Tibial nerve (tissue), 3 donors: ENCODE data around the gene WNK4.

ENCODE experiments used
- POLR2A ChIP-seq, 2 donors: fragments of 450-650 bp; IDR thresholded peaks; one replicate each; pipeline ENCODE4 v1.6.1; 2017; ENCODE audit warnings: antibody characterized with exemption in 2 of 2, mild to moderate bottlenecking in 2 of 2, moderate library complexity in 2 of 2
- TF ChIP-seq, protein P1 (sequence below), 5 experiments: fragments of 200-600 bp in 3 of 5; fragments of 450-650 bp in 2 of 5; sonication (generic) in 3 of 5; IDR thresholded peaks; one replicate each; pipeline ENCODE4 v1.5.1; 2016 to 2019; ENCODE audit warnings: antibody characterized with exemption in 5 of 5, mild to moderate bottlenecking in 3 of 5, moderate library complexity in 2 of 5

DNA sequence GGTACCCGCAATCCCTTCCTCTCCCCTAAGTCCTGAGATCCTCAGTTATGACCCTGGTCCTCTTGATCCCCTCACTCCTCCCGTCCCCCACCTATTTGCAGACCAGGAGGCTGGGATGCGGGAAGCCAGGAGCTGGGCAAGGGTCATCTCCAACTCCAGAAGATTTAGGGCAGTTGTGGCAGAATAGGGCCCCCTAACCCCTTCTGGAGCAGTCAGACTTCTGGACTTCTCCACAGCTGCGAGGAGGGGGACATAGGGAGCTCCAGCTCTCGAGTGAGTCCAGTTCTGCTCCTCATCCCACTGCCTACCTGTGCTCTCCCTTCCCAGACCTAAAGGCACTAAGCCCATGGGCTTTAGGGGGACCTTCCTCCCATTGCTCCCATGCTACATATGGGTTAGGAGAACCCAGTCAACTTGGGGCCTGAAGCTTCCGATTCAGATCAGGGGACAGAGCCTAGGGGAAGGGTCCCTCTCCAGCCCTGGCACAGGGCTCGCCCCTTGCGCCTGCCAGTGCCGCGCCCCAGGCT lies 1.3 kb downstream of the WNK4 start:
- TF ChIP-seq, protein P1, sequence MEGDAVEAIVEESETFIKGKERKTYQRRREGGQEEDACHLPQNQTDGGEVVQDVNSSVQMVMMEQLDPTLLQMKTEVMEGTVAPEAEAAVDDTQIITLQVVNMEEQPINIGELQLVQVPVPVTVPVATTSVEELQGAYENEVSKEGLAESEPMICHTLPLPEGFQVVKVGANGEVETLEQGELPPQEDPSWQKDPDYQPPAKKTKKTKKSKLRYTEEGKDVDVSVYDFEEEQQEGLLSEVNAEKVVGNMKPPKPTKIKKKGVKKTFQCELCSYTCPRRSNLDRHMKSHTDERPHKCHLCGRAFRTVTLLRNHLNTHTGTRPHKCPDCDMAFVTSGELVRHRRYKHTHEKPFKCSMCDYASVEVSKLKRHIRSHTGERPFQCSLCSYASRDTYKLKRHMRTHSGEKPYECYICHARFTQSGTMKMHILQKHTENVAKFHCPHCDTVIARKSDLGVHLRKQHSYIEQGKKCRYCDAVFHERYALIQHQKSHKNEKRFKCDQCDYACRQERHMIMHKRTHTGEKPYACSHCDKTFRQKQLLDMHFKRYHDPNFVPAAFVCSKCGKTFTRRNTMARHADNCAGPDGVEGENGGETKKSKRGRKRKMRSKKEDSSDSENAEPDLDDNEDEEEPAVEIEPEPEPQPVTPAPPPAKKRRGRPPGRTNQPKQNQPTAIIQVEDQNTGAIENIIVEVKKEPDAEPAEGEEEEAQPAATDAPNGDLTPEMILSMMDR (IDR thresholded peaks at IDR 0.05): no peak
- no peak for TF ChIP-seq POLR2A (IDR thresholded peaks at IDR 0.05)
